GM12878 (cell line): ENCODE data around the gene TIAM1.

ENCODE experiments used
- BCL11A ChIP-seq: IDR thresholded peaks from 2 replicates; pipeline ENCODE4 v1.6.1; 2011; ENCODE audit warnings: low read depth, low read length
- CEBPB ChIP-seq, 2 experiments: fragments of 150-350 bp in 1 of 2; IDR thresholded peaks; 2 replicates each; pipeline ENCODE4 v1.6.1; 2012 to 2014; ENCODE audit warnings: low read depth in 2 of 2, low read length in 2 of 2, borderline replicate concordance in 1 of 2, inconsistent platforms in 1 of 2
- GABPA ChIP-seq: IDR thresholded peaks from 2 replicates; pipeline ENCODE4 v1.6.1; 2014; ENCODE audit warnings: antibody characterized with exemption, low read depth, mild to moderate bottlenecking, inconsistent platforms
- NR2C1 ChIP-seq: fragments of 450-650 bp; IDR thresholded peaks from 2 replicates; pipeline ENCODE4 v1.6.1; 2017; ENCODE audit warnings: antibody characterized with exemption, mild to moderate bottlenecking, moderate library complexity
- RFX5 ChIP-seq: IDR thresholded peaks from 2 replicates; pipeline ENCODE4 v1.6.1; 2011; ENCODE audit warnings: low read depth, low read length, improper control_type of control experiment
- TF ChIP-seq, protein P1 (sequence below): IDR thresholded peaks from 2 replicates; pipeline ENCODE4 v1.6.1; 2012; ENCODE audit warnings: improper control_type of control experiment, low read depth, low read length; ENCODE audit not compliant: insufficient replicate concordance
- TF ChIP-seq, protein P2 (sequence below): IDR thresholded peaks from 2 replicates; pipeline ENCODE4 v1.6.1; 2012; ENCODE audit warnings: low read depth, low read length, improper control_type of control experiment
- TF ChIP-seq, protein P3 (sequence below): IDR thresholded peaks from 2 replicates; pipeline ENCODE4 v1.6.1; 2011; ENCODE audit warnings: borderline replicate concordance, low read depth, mild to moderate bottlenecking, moderate library complexity, low read length; ENCODE audit not compliant: insufficient read depth, poor library complexity, severe bottlenecking
- TF ChIP-seq, protein P4 (sequence below), 3 experiments: IDR thresholded peaks in 2 of 3; conservative IDR thresholded peaks in 1 of 3; 2 replicates each; pipeline ENCODE4 v1.5.1; 2011; ENCODE audit warnings: low read depth in 3 of 3, low read length in 3 of 3, mild to moderate bottlenecking in 3 of 3, control low read depth in 2 of 3, moderate library complexity in 2 of 3, inconsistent platforms in 1 of 3, mixed read lengths in 1 of 3; ENCODE audit not compliant: control insufficient read depth in 2 of 3, insufficient read depth in 1 of 3; ENCODE audit errors: extremely low read depth in 1 of 3

GRCh38 chr21:31213787-31214186, 130.3 kb downstream of the TIAM1 start:
- TF ChIP-seq, protein P1, sequence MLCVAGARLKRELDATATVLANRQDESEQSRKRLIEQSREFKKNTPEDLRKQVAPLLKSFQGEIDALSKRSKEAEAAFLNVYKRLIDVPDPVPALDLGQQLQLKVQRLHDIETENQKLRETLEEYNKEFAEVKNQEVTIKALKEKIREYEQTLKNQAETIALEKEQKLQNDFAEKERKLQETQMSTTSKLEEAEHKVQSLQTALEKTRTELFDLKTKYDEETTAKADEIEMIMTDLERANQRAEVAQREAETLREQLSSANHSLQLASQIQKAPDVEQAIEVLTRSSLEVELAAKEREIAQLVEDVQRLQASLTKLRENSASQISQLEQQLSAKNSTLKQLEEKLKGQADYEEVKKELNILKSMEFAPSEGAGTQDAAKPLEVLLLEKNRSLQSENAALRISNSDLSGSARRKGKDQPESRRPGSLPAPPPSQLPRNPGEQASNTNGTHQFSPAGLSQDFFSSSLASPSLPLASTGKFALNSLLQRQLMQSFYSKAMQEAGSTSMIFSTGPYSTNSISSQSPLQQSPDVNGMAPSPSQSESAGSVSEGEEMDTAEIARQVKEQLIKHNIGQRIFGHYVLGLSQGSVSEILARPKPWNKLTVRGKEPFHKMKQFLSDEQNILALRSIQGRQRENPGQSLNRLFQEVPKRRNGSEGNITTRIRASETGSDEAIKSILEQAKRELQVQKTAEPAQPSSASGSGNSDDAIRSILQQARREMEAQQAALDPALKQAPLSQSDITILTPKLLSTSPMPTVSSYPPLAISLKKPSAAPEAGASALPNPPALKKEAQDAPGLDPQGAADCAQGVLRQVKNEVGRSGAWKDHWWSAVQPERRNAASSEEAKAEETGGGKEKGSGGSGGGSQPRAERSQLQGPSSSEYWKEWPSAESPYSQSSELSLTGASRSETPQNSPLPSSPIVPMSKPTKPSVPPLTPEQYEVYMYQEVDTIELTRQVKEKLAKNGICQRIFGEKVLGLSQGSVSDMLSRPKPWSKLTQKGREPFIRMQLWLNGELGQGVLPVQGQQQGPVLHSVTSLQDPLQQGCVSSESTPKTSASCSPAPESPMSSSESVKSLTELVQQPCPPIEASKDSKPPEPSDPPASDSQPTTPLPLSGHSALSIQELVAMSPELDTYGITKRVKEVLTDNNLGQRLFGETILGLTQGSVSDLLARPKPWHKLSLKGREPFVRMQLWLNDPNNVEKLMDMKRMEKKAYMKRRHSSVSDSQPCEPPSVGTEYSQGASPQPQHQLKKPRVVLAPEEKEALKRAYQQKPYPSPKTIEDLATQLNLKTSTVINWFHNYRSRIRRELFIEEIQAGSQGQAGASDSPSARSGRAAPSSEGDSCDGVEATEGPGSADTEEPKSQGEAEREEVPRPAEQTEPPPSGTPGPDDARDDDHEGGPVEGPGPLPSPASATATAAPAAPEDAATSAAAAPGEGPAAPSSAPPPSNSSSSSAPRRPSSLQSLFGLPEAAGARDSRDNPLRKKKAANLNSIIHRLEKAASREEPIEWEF = no peak
- TF ChIP-seq GABPA = no peak
- TF ChIP-seq, protein P2, sequence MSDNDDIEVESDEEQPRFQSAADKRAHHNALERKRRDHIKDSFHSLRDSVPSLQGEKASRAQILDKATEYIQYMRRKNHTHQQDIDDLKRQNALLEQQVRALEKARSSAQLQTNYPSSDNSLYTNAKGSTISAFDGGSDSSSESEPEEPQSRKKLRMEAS = no peak
- no peak for TF ChIP-seq RFX5
- TF ChIP-seq, protein P3, sequence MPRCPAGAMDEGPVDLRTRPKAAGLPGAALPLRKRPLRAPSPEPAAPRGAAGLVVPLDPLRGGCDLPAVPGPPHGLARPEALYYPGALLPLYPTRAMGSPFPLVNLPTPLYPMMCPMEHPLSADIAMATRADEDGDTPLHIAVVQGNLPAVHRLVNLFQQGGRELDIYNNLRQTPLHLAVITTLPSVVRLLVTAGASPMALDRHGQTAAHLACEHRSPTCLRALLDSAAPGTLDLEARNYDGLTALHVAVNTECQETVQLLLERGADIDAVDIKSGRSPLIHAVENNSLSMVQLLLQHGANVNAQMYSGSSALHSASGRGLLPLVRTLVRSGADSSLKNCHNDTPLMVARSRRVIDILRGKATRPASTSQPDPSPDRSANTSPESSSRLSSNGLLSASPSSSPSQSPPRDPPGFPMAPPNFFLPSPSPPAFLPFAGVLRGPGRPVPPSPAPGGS = no peak
- TF ChIP-seq BCL11A = no peak
- TF ChIP-seq, protein P4, sequence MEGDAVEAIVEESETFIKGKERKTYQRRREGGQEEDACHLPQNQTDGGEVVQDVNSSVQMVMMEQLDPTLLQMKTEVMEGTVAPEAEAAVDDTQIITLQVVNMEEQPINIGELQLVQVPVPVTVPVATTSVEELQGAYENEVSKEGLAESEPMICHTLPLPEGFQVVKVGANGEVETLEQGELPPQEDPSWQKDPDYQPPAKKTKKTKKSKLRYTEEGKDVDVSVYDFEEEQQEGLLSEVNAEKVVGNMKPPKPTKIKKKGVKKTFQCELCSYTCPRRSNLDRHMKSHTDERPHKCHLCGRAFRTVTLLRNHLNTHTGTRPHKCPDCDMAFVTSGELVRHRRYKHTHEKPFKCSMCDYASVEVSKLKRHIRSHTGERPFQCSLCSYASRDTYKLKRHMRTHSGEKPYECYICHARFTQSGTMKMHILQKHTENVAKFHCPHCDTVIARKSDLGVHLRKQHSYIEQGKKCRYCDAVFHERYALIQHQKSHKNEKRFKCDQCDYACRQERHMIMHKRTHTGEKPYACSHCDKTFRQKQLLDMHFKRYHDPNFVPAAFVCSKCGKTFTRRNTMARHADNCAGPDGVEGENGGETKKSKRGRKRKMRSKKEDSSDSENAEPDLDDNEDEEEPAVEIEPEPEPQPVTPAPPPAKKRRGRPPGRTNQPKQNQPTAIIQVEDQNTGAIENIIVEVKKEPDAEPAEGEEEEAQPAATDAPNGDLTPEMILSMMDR (IDR thresholded peaks at IDR 0.05 in 2 of 3, conservative IDR thresholded peaks at IDR 0.05 in 1 of 3; ENCODE audit: control insufficient read depth in 2 of 3, extremely low read depth in 1 of 3, insufficient read depth in 1 of 3, low read depth in 3 of 3, low read length in 3 of 3) = peak in 1 of 3 experiments; percentile 31; a peak in 1 of 6 replicates
- no peak for TF ChIP-seq CEBPB (IDR thresholded peaks at IDR 0.05; ENCODE audit: borderline replicate concordance in 1 of 2, low read depth in 2 of 2, low read length in 2 of 2)
- TF ChIP-seq NR2C1 = no peak
